GM12878 (cell line): Measurements from ENCODE around the gene MMEL1.
"Not testable (repeated sequence)": the region's sequence is repeated elsewhere in the genome, so short reads cannot be mapped to it uniquely, and the experiment has no call there.

Source experiments
- BCL11A ChIP-seq: IDR thresholded peaks from 2 replicates; pipeline ENCODE4 v1.6.1; 2011; ENCODE audit warnings: low read depth, low read length
- POLR2A ChIP-seq: IDR thresholded peaks from 2 replicates; pipeline ENCODE4 v1.6.1; 2011; ENCODE audit warnings: low read depth, mild to moderate bottlenecking, low read length
- POLR2AphosphoS5 ChIP-seq: IDR thresholded peaks from 2 replicates; pipeline ENCODE4 v1.6.1; 2011; ENCODE audit warnings: mild to moderate bottlenecking, low read length, inconsistent platforms
- TF ChIP-seq, protein P1 (sequence below), 3 experiments: IDR thresholded peaks in 2 of 3; conservative IDR thresholded peaks in 1 of 3; 2 replicates each; pipeline ENCODE4 v1.5.1; 2011; ENCODE audit warnings: low read depth in 3 of 3, low read length in 3 of 3, mild to moderate bottlenecking in 3 of 3, control low read depth in 2 of 3, moderate library complexity in 2 of 3, inconsistent platforms in 1 of 3, mixed read lengths in 1 of 3; ENCODE audit not compliant: control insufficient read depth in 2 of 3, insufficient read depth in 1 of 3; ENCODE audit errors: extremely low read depth in 1 of 3

DNA sequence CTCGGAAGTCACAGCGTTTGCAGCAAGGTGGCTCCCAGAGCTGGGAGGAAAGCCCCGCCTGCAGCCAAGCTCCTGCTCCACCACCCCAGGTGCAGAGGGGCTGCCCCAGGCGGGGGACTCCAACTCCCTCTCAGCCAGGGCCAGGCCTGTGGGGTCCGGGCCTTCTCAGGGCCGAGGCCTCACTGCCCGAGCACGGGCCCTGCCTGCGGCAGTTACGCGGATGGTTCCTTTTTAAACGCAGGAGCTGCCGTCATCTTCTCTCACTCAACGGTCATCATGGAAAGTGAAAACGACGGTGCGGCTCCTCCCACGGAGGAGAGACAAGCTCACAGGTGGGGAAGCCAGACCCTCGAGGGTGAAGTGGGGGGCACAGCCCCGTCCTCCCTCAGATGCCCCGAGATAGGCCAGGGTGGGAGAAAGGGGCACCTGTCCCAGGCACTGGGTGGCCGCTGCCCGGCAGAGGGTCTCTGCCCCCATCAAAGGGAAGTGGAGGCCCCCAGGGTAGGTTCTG is 55.2 kb downstream of the MMEL1 start:
- TF ChIP-seq POLR2AphosphoS5 (peak; percentile 28; the same call in 1 of the 2 replicates), POLR2A (peak; percentile 41; the same call in 1 of the 2 replicates)
- TF ChIP-seq, protein P1, sequence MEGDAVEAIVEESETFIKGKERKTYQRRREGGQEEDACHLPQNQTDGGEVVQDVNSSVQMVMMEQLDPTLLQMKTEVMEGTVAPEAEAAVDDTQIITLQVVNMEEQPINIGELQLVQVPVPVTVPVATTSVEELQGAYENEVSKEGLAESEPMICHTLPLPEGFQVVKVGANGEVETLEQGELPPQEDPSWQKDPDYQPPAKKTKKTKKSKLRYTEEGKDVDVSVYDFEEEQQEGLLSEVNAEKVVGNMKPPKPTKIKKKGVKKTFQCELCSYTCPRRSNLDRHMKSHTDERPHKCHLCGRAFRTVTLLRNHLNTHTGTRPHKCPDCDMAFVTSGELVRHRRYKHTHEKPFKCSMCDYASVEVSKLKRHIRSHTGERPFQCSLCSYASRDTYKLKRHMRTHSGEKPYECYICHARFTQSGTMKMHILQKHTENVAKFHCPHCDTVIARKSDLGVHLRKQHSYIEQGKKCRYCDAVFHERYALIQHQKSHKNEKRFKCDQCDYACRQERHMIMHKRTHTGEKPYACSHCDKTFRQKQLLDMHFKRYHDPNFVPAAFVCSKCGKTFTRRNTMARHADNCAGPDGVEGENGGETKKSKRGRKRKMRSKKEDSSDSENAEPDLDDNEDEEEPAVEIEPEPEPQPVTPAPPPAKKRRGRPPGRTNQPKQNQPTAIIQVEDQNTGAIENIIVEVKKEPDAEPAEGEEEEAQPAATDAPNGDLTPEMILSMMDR (IDR thresholded peaks at IDR 0.05 in 2 of 3, conservative IDR thresholded peaks at IDR 0.05 in 1 of 3; ENCODE audit: control insufficient read depth in 2 of 3, extremely low read depth in 1 of 3, insufficient read depth in 1 of 3, low read depth in 3 of 3, low read length in 3 of 3) = not testable (repeated sequence)
- TF ChIP-seq BCL11A = not testable (repeated sequence)
